ENCODE results near the gene NOP16.

The NOP16 gene, protein sequence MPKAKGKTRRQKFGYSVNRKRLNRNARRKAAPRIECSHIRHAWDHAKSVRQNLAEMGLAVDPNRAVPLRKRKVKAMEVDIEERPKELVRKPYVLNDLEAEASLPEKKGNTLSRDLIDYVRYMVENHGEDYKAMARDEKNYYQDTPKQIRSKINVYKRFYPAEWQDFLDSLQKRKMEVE

DNA sequence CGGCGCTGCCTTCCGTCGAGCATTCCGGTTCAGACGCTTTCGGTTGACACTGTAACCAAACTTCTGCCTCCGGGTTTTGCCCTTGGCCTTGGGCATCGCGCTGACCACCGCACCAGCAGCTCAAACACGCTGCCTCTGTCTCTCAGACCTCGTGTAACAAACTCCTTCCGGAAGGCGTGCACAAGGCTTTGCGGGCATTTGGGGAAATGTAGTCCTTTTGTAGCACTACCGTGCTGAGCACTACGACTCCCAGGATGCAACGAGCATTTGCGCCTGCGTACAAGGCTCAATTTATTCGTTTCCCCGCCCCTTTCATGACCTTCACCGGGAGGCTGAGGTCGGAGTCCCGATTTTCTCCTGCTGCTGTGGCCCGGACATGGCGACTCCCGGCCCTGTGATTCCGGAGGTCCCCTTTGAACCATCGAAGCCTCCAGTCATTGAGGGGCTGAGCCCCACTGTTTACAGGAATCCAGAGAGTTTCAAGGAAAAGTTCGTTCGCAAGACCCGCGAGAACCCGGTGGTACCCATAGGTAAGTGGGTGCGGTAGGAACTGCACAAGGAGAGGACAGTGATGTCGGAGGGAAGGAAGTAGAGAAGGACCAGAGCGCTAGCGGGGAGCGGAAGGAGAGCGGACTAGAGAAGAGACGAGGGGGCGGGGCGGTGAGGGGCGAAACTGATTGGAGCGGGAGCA is at the start of gene NOP16, which contains the start of gene HIGD2A:
NOP16 (minus strand) TSS at position 155 of the 691 bp plus-strand sequence; CDS start at position 96, 59 bp downstream.
HIGD2A (plus strand) TSS at position 308 of the 691 bp plus-strand sequence; CDS start at position 377, 69 bp downstream.
- Histone ChIP-seq H3K27me3 (replicated peaks; ENCODE audit: control insufficient read depth, insufficient read depth, low read length) (no peaks in the 10 kb centered on the region), H3K36me3 (ENCODE audit: control insufficient read depth, insufficient read depth, low read length, severe bottlenecking) (peaks cover 55% of the 10 kb centered on the region), H3K9ac (ENCODE audit: low read length) (peak within 1 kb of the TSS; percentile 95), H3K9me3 (ENCODE audit: control insufficient read depth, low read length) (no peaks in the 10 kb centered on the region), H3K4me1 (ENCODE audit: control insufficient read depth, insufficient read depth, low read length) (peaks cover 20% of the 10 kb centered on the region), H3K4me3 (ENCODE audit: low read length) (peak within 1 kb of the TSS; percentile 91)
- peak; percentile 100 for DNase-seq (ENCODE audit: low read depth)

DNA sequence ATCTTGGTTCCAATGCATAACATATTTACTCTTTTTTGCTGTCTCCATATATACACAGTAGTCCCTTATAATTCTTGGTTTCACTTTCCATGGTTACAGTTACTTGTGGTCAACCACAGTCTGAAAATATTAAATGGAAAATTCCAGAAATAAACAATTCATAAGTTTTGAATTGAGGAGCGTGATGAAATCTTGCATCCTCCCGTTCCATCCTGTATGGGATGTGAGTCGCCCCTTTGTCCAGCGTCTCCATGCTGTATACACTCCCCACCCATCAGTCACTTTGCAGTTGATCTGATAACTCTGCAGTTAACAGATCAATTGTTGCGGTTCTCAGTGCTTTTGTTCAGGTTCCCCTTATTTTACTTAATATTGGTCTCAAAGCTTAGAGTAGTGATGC is 48.3 kb upstream of the NOP16 start:
- DNase-seq (ENCODE audit: low read depth), result peak; percentile 61
- Histone ChIP-seq H3K27me3 (replicated peaks; ENCODE audit: control insufficient read depth, insufficient read depth, low read length) (peaks cover 5% of the 10 kb centered on the region), H3K4me3 (ENCODE audit: low read length) (no peak overlapping the region), H3K9ac (ENCODE audit: low read length) (no peak overlapping the region), H3K9me3 (ENCODE audit: control insufficient read depth, low read length) (no peaks in the 10 kb centered on the region), H3K36me3 (ENCODE audit: control insufficient read depth, insufficient read depth, low read length, severe bottlenecking) (no peaks in the 10 kb centered on the region), H3K4me1 (ENCODE audit: control insufficient read depth, insufficient read depth, low read length) (no peaks in the 10 kb centered on the region)

DNA sequence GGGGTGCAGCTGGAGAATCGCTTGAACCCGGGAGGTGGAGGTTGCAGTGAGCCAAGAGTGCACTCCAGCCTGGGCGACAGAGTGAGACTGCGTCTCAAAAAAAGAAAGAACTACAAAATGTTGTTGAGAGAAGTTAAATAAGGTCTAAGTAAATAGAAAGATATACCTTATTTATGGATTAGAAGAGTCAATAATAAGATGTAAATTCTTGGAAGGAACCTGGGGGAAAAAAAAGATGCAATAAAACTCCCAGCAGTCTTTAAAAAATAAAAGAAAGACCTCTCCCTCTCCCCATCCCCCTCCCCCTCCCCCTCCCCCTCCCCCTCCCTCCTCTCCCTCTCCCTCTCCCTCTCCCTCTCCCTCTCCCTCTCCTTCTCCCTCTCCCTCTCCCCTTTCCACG is 44.3 kb upstream of the NOP16 start:
- Histone ChIP-seq H3K4me3 (ENCODE audit: low read length) (no peak overlapping the region), H3K36me3 (ENCODE audit: control insufficient read depth, insufficient read depth, low read length, severe bottlenecking) (no peaks in the 10 kb centered on the region), H3K27me3 (replicated peaks; ENCODE audit: control insufficient read depth, insufficient read depth, low read length) (peaks cover 5% of the 10 kb centered on the region), H3K9me3 (ENCODE audit: control insufficient read depth, low read length) (no peaks in the 10 kb centered on the region), H3K9ac (ENCODE audit: low read length) (no peak overlapping the region), H3K4me1 (ENCODE audit: control insufficient read depth, insufficient read depth, low read length) (no peaks in the 10 kb centered on the region)
- no peak for DNase-seq (ENCODE audit: low read depth)

DNA sequence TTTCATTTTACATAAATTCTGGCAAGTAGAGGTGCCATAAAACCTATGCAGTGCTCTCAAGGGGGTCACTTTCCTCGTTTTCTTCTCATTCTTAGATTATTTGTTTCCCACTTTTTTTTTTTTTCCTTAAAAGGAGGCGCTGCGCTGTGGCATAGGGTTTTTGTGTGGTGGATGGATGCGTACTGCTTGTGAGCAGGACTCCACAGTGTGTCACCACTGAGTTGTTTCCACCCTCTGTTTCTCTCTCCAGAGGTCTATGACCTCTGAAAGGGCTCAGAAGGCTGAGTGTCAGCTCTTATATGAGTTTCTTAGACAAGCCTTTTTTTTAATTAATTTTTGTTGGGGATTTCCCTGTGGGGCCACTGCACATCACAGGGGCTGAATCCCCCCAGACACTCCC is 41.6 kb upstream of the NOP16 start:
- no peaks in the 10 kb centered on the region for H3K9me3 ChIP-seq (ENCODE audit: control insufficient read depth, low read length)
- H3K27me3 ChIP-seq (replicated peaks; ENCODE audit: control insufficient read depth, insufficient read depth, low read length), result peaks cover 5% of the 10 kb centered on the region
- DNase-seq (ENCODE audit: low read depth), result no peak
- H3K4me3 ChIP-seq (ENCODE audit: low read length), result no peak overlapping the region
- no peaks in the 10 kb centered on the region for H3K4me1 ChIP-seq (ENCODE audit: control insufficient read depth, insufficient read depth, low read length)
- H3K9ac ChIP-seq (ENCODE audit: low read length), result no peak overlapping the region
- H3K36me3 ChIP-seq (ENCODE audit: control insufficient read depth, insufficient read depth, low read length, severe bottlenecking), result no peaks in the 10 kb centered on the region

DNA sequence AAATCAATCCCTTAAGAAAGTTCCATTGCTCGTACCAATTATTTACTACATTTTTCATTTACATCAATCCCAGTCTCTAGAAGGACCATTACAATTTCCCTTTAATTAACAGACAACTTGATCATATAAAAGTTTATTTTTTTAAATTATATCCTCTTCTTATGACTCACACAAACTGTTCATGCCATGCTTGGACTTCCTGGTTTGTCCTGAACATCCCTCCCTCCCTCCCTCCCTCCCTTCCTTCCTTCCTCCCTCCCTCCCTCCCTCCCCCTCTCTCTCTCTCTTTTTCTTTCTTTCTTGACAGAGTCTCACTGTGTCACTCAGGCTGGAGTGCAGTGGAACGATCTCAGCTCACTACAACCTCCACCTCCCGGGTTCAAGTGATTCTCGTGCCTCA is 39.6 kb upstream of the NOP16 start:
- DNase-seq (ENCODE audit: low read depth), result no peak
- peaks cover 5% of the 10 kb centered on the region for H3K27me3 ChIP-seq (replicated peaks; ENCODE audit: control insufficient read depth, insufficient read depth, low read length)
- no peak overlapping the region for H3K9ac ChIP-seq (ENCODE audit: low read length)
- H3K9me3 ChIP-seq (ENCODE audit: control insufficient read depth, low read length), result no peaks in the 10 kb centered on the region
- no peaks in the 10 kb centered on the region for H3K36me3 ChIP-seq (ENCODE audit: control insufficient read depth, insufficient read depth, low read length, severe bottlenecking)
- H3K4me1 ChIP-seq (ENCODE audit: control insufficient read depth, insufficient read depth, low read length), result no peaks in the 10 kb centered on the region
- no peak overlapping the region for H3K4me3 ChIP-seq (ENCODE audit: low read length)

DNA sequence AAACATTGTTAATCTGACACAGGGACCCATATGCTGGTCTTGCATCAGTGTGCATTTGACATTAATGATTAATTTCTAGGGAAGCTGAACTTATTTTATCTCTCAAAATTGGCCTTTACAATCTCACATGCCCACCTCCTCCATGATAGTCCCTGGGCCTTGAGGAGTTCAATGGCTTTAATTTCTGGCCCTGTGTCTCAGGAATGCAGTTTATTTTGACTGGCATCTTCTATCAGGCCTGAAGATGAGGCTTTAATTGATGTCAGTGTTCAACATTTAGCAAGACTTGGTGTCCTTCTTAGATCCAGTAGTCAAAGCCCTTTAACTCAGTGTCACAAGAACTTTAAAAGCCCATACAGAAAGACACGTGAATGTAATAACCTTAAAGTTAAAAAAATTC is 38.5 kb upstream of the NOP16 start:
- peaks cover 6% of the 10 kb centered on the region for H3K27me3 ChIP-seq (replicated peaks; ENCODE audit: control insufficient read depth, insufficient read depth, low read length)
- no peak overlapping the region for H3K9ac ChIP-seq (ENCODE audit: low read length)
- H3K4me1 ChIP-seq (ENCODE audit: control insufficient read depth, insufficient read depth, low read length), result no peaks in the 10 kb centered on the region
- no peaks in the 10 kb centered on the region for H3K36me3 ChIP-seq (ENCODE audit: control insufficient read depth, insufficient read depth, low read length, severe bottlenecking)
- DNase-seq (ENCODE audit: low read depth), result no peak
- no peak overlapping the region for H3K4me3 ChIP-seq (ENCODE audit: low read length)
- H3K9me3 ChIP-seq (ENCODE audit: control insufficient read depth, low read length), result no peaks in the 10 kb centered on the region

DNA sequence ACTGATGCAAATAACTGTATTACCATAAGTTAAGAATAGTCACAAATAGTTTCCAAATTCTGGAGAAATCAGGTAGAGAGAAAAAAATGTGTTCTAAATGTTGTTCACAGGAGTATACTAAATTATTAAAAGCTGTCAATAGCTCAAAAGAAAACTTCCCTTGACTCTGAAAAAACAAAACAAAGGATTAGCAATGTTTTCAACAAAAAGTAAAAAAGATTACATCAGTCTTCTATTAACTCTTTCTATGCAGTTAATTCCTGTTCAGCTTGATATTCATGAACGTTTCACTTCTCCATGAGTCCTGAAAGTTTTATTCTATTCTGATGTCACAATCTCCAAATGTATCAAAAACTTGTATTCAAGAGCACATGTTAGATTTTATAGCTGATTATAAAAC is 37.4 kb upstream of the NOP16 start:
- Histone ChIP-seq H3K36me3 (ENCODE audit: control insufficient read depth, insufficient read depth, low read length, severe bottlenecking) (no peaks in the 10 kb centered on the region), H3K4me3 (ENCODE audit: low read length) (no peak overlapping the region), H3K9ac (ENCODE audit: low read length) (no peak overlapping the region), H3K4me1 (ENCODE audit: control insufficient read depth, insufficient read depth, low read length) (no peaks in the 10 kb centered on the region), H3K27me3 (replicated peaks; ENCODE audit: control insufficient read depth, insufficient read depth, low read length) (peaks cover 12% of the 10 kb centered on the region), H3K9me3 (ENCODE audit: control insufficient read depth, low read length) (no peaks in the 10 kb centered on the region)
- DNase-seq (ENCODE audit: low read depth), result no peak

DNA sequence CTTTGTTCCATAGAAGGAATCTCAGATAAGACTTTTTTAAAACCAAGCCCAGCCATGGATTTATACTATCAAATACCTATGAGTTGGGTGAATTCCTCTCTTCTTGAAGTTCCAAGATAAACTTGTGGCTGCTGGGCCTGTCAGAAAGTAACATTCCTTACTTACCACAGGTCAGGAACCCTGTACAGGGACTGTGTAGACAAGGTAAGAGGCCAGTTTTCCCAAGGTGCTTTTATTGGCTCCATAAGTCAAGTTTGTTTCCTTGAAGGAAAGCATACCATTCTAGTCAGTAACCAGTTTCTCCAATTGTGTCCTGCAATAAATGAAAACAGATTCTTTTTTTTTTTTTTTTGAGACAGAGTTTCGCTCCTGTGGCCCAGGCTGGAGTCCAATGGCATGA is 36.7 kb upstream of the NOP16 start:
- peaks cover 16% of the 10 kb centered on the region for H3K27me3 ChIP-seq (replicated peaks; ENCODE audit: control insufficient read depth, insufficient read depth, low read length)
- no peak overlapping the region for H3K4me3 ChIP-seq (ENCODE audit: low read length)
- no peaks in the 10 kb centered on the region for H3K36me3 ChIP-seq (ENCODE audit: control insufficient read depth, insufficient read depth, low read length, severe bottlenecking)
- no peak for DNase-seq (ENCODE audit: low read depth)
- H3K9ac ChIP-seq (ENCODE audit: low read length), result no peak overlapping the region
- no peaks in the 10 kb centered on the region for H3K9me3 ChIP-seq (ENCODE audit: control insufficient read depth, low read length)
- no peaks in the 10 kb centered on the region for H3K4me1 ChIP-seq (ENCODE audit: control insufficient read depth, insufficient read depth, low read length)

DNA sequence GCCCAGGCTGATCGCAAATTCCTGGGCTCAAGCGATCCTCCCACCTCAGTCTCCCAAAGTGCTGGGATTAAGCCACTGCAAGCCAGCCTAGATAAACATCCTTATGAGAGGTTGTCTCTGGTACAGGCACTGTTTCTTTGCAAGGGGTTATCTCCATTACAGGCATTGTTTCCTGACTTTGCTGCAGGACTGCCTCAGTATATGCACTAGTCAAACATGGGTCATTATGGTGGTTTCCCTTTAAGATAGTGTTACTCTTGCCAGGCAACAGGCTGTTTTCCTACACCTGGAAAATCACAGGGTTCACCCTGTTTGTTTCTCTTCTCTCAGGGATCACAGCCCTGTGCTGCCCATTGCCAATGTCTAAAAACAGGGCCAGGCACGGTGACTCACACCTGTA is 35.8 kb upstream of the NOP16 start:
- H3K36me3 ChIP-seq (ENCODE audit: control insufficient read depth, insufficient read depth, low read length, severe bottlenecking), result no peaks in the 10 kb centered on the region
- H3K4me3 ChIP-seq (ENCODE audit: low read length), result no peak overlapping the region
- no peaks in the 10 kb centered on the region for H3K9me3 ChIP-seq (ENCODE audit: control insufficient read depth, low read length)
- H3K27me3 ChIP-seq (replicated peaks; ENCODE audit: control insufficient read depth, insufficient read depth, low read length), result peaks cover 18% of the 10 kb centered on the region
- no peaks in the 10 kb centered on the region for H3K4me1 ChIP-seq (ENCODE audit: control insufficient read depth, insufficient read depth, low read length)
- H3K9ac ChIP-seq (ENCODE audit: low read length), result no peak overlapping the region
- DNase-seq (ENCODE audit: low read depth), result no peak

DNA sequence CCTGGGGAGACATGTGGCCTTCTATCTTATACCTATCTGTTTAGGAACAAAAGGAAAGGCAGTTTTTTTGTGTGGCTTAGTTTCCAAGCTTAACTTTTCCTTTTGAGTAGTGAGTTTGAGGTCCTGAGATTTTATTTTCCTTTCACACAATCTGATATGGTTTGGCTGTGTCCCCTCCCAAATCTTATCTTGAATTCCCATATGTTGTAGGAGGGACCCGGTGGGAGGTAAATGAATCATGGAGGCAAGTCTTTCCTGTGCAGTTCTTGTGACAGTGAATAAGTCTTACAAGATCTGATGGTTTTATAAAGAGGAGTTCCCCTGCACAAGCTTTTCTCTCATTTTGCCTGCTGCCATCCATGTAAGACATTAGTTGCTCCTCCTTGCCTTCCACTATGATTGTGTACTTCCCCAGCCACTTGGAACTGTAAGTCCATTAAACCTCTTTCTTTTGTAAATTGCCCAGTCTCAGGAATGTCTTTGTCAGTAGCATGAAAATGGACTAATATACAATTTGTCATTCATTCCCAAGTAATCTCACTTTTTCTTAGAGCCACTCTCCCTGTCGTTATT is 32.7 kb upstream of the NOP16 start:
- DNase-seq (ENCODE audit: low read depth), result no peak
- Histone ChIP-seq H3K9ac (ENCODE audit: low read length) (no peak overlapping the region), H3K27me3 (replicated peaks; ENCODE audit: control insufficient read depth, insufficient read depth, low read length) (peaks cover 18% of the 10 kb centered on the region), H3K4me3 (ENCODE audit: low read length) (no peak overlapping the region), H3K36me3 (ENCODE audit: control insufficient read depth, insufficient read depth, low read length, severe bottlenecking) (no peaks in the 10 kb centered on the region), H3K4me1 (ENCODE audit: control insufficient read depth, insufficient read depth, low read length) (peaks cover 5% of the 10 kb centered on the region), H3K9me3 (ENCODE audit: control insufficient read depth, low read length) (no peaks in the 10 kb centered on the region)

DNA sequence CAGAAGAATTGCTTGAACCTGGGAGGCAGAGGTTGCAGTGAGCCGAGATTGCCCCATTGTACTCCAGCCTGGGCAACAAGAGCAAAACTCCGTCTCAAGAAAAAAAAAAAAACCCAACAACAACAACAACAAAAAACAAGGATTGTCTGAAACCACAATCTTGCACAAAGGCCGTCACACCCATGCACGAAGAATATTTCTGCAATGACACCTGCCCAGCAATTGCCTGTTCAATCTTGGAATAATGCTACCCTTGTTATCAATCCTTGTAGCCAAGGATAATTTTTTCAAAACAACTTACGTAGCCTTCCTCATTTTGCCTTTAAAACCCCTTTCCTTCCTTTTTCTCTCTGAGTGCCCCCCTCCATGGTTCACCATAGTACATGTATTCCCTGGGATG is 31.7 kb upstream of the NOP16 start:
- no peak overlapping the region for H3K4me3 ChIP-seq (ENCODE audit: low read length)
- H3K27me3 ChIP-seq (replicated peaks; ENCODE audit: control insufficient read depth, insufficient read depth, low read length), result peaks cover 18% of the 10 kb centered on the region
- no peaks in the 10 kb centered on the region for H3K9me3 ChIP-seq (ENCODE audit: control insufficient read depth, low read length)
- H3K4me1 ChIP-seq (ENCODE audit: control insufficient read depth, insufficient read depth, low read length), result peaks cover 12% of the 10 kb centered on the region
- H3K36me3 ChIP-seq (ENCODE audit: control insufficient read depth, insufficient read depth, low read length, severe bottlenecking), result no peaks in the 10 kb centered on the region
- DNase-seq (ENCODE audit: low read depth), result no peak
- no peak overlapping the region for H3K9ac ChIP-seq (ENCODE audit: low read length)
